NCI-H128 (cell line): Measurements from ENCODE around the gene C5.

Experiments used
- DNase-seq: peaks from one replicate; lab custom pipeline; 2025; ENCODE audit not compliant: unreplicated experiment; lab: John Stamatoyannopoulos, UW

Gene C5

DNA sequence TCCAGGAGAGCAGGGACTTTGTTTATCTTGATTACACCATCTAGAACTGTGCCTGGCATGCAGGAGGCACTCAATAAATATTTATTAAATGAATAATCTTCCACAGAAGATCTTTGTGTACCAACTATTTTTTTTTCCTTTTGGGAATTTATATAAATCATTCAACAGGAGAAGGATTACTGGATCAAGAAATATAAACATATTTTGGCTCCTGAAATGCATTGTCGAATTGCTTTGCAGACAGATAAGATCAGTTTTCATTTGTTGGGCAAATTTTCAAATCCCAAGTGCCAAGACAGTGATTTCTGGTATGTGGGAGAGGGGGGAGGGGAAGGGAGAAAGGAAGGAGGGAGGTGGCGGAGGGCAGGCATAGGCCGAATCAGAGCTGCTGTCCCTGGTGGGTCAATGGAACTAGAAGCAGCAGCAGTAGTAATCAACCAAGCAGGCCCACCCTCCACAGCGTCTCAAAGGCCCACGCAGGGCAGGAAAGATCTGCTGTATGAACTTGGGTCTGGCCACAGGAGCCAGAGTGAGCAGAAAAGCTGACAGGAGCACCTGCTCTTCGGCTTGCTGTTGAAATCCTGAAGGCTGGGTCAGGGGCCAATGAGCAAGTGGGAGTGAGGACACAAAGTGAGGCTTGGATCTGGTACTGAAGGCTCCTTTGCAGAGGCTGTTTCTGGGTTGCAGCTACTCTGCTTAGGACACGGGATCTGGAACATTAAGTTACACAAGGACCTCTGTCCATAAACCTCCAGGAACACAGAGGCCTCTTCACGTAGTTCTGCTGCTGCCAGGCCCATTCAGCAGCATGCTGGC is 107.7 kb downstream of the C5 start:
- no peak for DNase-seq

DNA sequence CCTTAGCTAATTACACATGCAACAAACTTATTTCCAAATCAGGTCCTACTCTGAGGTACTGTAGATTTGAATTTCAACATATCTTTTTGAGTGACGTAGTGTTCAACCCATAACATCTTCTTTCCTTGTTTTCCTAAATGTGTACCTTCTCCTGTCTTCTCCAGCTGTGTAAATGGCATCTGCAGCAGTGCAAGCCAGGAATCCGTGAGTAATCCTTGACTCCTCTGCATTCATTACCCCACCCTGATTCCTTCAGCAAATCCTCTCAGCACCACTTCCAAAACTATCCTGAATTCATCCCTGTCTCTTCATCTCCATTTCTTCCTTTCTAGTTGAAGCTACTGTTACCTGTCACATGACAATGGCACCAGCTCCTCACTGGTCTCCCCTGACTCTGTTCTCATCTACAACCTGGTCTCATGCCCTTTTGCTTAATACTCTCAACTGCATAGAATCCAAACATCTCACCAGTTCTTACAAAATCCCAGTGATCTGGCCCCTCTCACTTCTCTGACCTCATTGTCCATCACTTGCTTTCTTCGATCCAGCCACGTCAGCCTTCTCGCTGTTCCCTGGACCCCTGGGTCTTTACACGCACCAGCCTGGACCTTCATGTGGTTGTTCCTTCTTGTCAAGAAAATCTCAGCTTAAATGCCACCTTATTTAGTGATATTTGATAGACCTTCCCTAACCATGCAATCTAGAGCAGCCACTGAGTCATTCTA is 108.9 kb downstream of the C5 start:
- DNase-seq: no peak

DNA sequence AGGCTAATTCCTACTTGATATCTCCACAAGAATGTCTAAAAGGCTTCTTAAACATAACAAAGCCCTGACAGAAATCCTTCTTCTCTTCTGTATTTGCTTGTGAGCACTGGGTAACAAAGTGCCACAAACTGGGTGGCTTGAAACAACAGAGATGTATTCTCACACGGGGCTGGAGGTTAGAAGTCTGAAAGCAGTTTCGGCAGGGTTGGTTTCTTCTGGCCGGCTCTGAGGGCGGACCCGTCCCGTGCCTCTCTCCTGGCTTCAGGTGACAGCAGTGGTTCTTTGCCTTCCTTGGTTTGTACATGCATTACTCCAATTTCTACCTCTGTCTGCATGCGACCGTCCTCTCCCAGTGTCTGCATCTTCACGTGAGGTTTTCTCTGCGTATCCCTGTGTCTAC is 109.5 kb downstream of the C5 start:
- DNase-seq: no peak

DNA sequence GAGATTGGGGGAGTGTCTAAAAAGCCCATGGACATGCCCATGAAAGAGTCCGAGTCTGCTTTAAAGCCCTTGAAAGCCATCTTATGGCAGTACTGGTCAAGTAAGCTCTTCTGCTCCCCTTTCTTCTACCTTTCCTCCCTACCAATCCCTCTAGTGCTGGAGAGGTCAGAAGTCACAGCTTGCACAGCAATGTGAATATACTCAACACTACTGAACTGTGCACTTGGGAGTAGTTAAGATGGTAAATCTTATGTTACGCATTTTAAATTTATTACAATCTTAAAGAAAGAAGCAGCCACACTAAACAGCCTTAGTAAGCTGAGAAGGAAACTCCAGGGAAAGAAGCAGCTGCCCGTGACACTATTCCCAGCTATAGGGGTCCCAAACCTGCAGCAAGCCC is 111.2 kb downstream of the C5 start:
- DNase-seq: no peak

DNA sequence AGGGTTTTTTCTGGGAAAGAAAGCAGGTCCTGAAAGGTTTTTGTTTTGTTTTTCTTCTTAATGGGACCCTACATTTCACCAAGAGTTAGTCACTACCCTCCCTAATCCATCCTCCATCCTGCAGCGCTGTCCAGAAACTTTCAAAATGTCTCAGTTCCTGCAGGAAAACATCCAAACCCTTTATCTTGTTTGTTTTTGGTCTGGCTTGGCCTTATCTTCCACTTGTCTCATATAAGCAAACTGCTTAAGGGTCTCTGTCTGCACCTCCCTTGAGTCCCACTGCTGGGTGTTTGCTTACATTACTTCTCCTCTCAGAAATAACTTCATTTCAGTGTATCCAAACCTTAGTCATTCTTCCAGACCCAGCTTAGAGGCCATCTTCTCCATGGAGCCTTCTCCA is 112.5 kb downstream of the C5 start:
- no peak for DNase-seq

DNA sequence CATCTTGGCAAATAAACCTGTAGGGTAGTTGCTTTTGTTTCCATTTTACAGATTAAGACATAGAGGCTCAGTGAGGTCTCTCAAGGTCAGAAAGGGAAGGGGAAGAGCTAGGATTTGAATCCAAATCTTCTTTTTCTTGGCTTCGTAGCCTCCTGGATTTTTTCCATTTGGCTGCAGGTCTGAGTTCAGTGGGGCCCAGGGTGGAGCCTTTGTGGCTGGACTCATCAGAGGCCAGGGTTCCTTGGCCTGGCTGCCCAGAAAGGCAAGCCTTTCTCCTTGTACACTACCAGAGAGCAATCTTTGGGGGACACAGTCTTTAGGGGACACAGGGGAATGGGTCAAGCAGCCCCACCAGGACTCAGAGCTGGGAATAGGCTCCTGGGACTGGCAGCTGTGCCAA is 112.9 kb downstream of the C5 start:
- no peak for DNase-seq

DNA sequence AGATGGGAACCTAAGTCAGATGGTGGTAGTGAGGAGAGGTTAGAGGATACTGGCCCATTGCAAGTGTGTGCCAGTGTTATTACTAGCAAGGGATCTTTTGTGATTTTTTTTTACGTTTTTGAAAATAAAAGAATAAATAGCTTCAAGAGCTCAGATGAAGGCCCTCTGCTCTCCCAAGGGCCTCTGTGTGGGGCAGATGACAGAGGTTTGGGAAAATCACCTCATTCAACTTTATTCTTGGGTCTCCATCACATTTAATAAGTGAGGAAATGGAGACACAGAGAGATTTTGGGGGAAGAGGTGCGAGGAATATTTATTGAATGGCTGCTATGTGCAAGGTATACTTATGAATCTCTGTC is 113.3 kb downstream of the C5 start:
- no peak for DNase-seq

DNA sequence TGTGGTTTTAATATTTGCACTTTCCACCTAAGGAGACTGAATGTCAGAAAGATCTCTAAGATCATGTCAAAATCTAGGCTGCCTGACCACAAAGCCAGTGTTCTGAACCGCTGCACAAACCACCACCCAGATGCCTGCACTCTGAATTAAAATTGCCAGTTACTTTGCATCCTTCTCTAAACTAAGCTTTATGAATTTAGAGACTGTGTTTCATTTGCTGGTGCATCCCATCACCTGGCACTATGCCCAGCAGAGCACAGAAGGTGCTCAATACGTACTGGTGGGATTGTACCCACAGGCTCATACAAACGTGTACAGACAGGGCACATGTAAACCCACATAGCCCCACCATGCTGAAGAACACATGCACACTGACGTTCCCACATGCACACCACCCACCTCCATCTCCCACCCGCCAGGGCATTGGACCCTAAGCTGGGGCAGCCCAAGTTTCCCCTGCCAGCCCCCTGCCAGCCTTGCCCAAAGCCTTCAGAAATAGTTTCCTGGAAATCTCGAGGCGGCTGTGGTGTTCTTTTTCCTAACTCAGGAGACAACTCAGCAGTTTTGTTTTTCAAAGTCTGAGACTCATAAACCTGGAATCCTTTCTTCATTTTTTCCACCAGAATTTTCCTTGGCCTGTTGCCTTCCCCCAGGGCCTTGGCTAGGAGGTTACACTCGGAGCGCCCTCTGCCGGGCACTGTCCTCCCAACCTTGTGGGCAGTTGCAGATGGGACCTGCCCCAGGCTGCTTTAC is 113.9 kb downstream of the C5 start:
- peak; percentile 68 for DNase-seq

DNA sequence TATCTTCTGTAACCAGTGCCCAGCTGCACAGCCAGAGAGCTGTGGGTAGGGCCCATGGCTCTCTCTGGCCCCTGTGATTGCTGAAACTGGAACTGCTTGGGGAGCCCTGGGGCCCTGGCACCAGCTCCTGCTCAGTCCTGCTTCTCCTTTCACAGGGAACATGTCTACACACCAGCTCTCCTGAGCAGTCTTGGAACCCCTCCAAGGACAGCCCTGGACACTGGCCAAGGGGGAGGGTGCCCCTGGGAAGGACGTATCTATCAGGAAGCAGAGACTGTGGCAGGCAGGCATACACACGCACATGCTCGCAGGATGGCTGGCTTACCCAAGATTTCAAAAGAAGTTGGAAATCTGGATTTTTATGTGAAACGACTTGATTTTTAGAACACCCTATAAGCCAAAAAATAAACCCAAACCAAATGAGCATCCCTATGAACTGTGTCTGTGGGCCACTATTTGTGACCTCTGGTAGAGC is 114.7 kb downstream of the C5 start:
- DNase-seq: peak; percentile 82

DNA sequence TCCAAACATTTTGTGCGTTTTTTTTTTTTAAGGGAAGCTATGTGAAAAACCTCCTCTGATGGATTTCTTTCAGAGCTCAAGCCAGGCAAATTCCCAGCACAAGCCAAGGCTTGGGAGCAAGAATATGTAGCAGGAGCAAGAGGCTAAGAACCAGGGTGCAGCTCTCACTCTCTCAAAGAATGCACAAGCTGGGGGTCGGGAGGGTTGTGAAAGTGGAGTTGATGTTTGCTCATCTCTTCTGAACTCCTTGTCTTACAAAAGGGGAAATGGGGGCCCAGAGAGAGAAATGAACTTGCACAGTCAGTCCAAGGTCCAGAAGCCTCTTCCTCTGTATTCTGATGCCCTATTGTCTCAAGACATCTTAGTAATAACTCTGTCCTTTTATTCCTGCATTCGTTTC is 115.8 kb downstream of the C5 start:
- no peak for DNase-seq

DNA sequence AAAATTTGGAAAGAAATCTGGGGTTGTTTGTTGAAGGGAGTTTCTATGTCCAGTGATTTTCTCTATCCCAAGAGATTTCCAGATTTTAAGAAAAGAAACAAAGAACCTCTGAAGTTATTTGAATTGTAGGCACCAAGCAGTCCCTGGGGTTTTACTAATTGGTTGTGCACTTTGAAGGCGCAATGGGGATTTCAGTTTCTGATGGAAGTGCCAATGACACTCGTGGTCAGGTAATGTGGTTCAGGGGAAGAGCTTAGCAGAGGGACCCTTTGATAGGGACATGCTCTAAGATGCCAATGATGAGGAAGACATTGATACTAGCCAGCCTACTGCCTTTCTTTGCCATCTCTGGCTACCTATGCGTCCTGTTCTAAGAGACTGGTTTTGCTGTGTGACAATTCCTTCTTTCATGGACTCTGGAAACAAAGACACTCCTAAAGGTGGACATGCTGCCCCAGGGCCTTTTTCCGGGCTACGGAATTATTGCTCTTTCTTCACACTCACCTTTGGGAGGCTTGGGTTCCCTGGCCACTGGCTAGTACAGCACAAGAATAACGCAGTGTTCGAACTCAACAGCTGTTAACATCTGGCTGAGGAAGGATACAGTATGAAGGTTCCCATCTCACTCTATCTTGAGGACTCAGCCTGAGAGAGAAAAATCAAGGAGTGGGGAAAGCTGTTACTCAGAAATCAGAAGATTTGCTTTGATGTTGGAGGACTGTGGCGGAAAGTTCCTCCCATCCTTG is 116.6 kb downstream of the C5 start:
- DNase-seq: no peak

DNA sequence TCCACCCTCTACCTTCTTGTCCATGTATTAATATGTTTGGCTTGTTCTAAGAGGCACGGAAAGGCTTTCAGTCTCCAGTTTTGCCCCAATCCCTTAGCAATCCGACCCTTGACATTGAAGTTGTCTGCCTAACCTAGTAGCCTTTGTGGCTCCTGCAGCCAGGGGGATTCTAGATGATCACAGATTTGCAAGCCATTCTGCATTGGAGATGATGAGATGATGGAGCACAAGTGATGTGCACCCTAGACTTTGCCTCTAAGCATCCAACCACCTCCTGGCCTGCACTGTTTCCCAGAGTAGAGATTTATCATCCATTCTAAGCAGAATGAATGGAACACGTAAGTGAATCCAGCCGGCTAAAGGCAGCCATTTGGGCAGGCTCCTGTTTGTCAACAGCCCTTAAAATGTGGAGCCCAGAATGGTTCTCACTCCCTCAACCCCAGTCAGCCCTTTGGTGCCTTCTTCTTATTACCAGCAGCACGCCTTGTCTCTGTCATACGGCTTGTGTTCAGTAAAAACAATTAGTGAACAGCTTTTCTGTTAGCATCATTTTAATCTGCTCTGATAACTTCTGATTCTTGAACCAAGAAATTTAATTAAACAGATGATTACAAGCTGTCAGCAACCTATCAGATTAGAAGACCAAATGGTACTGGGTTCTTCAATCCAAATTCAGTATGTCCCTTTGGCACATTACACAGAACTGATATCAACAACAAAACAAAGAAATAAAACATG is 117.8 kb downstream of the C5 start:
- DNase-seq: no peak

DNA sequence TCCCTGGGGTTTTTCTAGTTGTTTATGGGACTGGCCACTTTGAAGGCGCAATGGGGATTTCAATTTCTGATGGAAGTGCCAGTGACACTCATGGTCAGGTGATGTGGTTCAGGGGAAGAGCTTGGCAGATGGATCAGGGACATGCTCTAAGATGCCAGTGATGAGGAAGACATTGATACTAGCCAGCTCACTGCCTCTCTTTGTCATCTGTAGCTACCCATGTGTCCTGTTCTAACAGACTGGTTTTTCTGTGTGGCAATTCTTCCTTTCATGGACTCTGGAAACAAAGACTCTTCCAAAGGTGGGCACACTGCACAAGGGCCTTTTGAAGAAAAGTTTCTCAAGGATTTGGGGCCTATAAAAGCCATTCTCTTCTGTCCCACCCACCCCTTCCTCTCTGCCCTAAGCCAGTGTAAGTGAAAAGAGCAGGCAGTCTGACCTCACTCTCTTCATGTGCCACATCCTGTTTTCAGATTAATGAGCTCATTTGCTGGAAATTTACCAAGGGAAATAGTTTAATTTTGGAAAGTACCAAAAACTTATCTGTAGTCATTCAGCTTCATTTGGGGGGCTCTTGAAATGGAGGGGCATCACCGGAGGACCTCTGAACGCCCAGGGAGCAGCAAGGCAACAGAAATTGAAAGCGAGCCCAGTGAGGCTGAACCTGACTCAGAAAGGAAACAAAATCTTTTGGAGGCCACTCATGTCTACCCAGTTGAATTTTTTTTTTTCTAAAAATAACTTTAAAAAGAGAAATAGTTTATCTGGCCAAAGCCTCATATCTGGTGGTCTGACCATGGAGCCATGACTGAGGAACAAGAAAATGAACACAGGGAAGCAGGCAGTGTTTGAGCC is 118.6 kb downstream of the C5 start:
- no peak for DNase-seq

DNA sequence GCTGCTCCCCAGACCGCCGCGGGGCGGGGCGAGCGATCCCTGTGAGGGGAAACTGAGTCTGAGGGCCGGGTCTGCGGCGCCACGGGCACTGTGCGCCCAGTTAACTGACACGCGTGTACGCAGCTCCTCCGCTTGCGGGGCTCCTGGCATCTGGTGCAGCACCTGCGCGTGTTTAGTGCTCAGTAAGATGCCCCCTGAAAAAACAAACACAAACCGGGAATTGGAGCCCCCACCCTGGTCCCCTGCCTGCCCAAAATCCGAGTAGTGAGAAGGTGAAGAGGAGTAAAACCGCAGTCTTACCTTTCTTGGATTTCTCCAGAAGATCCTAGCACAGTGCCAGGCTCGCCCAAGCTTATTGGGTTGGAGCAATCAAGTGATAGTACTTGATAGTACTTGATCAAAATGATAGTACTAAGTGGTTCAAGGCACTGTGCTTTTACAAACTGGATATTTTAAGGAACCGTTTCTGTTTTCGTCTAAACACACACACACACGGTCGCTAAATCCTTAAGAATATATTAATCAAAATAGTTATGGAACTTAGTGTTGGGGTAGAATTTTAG is 120.8 kb downstream of the C5 start:
- DNase-seq: no peak

DNA sequence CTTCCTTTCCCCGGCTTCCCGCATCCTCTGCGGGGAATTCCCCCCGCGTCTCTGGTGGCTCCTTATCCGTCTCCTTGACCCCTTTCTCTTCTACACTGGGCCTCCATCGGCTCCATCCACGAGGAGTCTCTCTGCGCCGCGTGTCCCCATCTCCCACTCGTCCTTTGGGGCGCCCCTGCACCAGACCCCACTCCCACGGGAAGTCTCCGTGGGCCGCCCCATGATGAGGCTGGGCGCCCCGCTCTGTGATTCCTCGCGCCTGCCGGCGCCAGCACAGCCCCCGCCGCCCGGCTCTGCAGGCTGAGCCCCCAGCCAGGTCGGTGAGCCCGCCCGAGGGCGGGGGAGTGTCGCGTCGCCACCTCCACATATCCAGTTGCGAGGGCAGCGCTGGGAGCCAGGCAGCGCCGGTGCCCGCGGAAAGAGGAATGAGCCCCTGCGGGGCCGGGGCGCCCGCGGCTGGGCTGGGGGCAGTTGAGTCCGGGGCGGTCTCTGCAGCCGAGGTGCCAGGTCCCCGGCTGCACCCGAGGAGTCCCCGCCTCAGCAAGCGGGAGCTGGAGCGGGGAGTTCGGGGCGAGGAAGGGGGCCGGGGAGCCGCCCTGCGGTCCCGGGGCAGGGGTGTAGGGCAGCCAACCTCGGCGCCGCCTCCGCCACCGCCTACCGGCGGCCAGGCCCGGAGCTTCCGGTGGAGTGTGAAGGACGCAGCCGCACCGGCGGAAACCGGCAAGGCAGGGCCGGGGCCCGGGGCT is 121.4 kb downstream of the C5 start:
- DNase-seq: peak; percentile 30

DNA sequence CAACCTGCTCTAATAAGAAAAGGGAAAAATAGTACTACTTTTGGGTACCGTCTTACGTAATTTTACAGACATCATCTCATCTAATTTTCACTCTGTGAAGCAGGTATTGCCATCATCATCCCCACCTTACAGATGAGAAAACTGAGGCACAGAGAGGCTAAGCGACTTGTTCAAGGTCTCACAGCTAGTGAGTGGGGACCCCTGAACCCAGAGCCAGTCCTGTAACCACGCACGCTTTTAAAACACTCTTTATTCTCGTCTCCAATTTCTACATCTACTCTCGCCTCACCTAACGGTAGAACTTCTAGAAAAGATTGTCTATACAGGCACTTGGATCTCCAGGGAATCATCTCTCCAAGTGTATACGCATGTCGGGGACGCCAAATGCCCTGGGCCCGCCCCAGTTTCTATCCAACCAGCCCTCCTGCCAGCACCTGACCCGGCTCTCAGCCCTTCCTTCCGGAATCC is 122.0 kb downstream of the C5 start:
- DNase-seq: no peak

DNA sequence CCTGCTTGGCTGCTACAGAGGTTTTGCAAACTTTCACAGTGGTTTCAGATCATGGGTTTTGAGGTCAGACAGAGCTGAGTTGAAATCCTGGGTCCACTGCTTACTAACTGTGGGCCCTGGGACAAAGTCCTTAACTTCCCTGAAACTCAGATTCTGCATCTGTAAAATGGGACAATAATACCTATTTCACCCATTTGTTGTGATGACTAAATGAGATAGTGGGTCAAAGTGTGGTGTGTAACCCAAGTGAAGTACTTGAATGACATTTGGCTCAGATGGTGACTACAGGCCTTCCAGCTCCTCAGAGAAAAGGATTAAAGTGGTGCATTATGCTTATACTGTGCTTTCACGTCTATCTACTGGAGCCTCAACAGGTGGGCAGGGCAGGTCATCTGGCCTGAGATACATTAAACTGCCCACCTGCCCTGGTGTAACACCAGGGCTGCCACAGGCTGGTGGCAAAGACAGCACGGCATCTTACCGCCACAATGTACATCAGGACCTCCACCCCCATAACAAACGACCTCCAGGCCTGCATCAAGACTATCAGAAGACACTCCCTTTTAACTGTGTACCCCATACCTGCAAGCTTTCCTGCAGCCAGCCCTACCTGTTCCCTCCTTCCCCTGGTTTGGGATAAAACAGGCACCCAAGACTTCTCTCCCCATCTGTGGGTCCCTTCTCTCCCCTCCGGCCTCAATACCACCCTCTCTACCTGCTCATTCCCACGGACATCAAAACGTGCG is 122.6 kb downstream of the C5 start:
- no peak for DNase-seq
